ENCODE measurements around the gene ZNF354B.

- TF ChIP-seq POLR2AphosphoS5 (IDR thresholded peaks at IDR 0.05; ENCODE audit: low read depth, low read length): no peak
- no peak for TF ChIP-seq HDAC6 (IDR thresholded peaks at IDR 0.05; ENCODE audit: low read depth, low read length)
- TF ChIP-seq RNF2 (IDR thresholded peaks at IDR 0.05; ENCODE audit: borderline replicate concordance, low read depth, low read length, missing control alignments, poor library complexity, severe bottlenecking): no peak
- TF ChIP-seq CTCF (IDR thresholded peaks at IDR 0.05; ENCODE audit: control extremely low read depth in 1 of 3, insufficient read depth in 1 of 3, low read depth in 1 of 3, low read length in 3 of 3): no peak
Measured at GRCh38 chr5:178870411-178870810, 10.7 kb downstream of the ZNF354B start.

Measured in H1 (cell line).